ENCODE results near the gene AK5.

- no peak for TF ChIP-seq CTCF (IDR thresholded peaks at IDR 0.05; ENCODE audit: low read depth, low read length, poor library complexity, severe bottlenecking)
- no peak for TF ChIP-seq EZH2phosphoT487 (IDR thresholded peaks at IDR 0.05; ENCODE audit: borderline replicate concordance, low read length)
These were observed 271.9 kb downstream of the AK5 start for GRCh38 chr1:77553568-77554291.
